Posterior cingulate gyrus (tissue), 11 donors: ENCODE measurements around the gene FH.

Experiments
- DNase-seq, 10 donors: peaks; one replicate each; pipeline versions ENCODE4 v3.0.0 to v3.0.0-alpha.2; 2020 to 2021; ENCODE audit warnings: mixed read lengths in 3 of 10
- intact Hi-C: fragments of 100-400 bp; cut with DNase I; formaldehyde crosslinking; loops from one replicate; pipeline ENCODE4 v1.15.1; 2023

Gene FH

DNA sequence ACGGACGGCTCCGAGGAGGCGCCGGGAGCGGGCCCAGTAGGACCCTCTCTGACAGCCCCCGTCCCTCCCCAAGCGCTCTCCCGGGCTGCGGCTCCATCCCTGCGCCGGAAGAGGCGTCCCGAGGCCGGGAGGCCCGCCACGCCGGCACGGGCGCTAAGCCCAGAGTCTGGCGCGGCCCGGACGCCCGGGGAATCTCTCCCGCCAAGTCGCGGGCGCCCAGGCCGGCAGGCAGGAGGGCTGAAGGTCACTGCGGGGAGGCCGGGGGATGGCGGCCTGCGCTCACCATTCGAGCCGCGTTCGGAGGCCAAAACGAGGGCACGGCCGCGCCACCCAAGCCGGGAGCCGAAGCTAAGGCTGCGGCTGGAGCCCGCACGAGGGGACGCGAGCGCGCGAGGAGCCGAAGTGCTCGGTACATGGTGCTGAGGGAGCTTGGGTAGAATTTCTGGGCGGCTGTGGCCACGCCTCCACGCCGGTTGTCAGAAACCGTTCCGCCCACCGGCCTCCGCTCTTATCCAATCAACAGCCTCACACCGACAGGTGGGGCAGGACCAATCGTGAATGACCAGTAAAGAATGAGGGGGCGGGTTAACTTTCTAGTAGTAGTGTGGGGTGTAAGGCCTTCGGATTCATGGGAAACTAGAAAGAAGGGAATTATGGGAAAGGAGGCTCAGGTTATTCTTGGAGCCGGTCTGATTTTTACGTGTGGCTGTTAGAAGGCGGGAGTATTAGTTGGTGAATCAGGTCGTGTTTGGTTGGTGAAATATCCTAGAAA is at the start of gene FH:
FH (minus strand) TSS at position 448 of the 772 bp plus-strand sequence; CDS start at position 415, 33 bp downstream.
- intact Hi-C loops: no loop called here
- DNase-seq: peak; percentile 94 to 100 (median 97)

GRCh38 chr1:241560849-241561187 is 41.3 kb upstream of the FH start:
- DNase-seq: no peak
- intact Hi-C loops: no loop called here

- intact Hi-C loops: no loop called here
- DNase-seq: no peak
Measured at GRCh38 chr1:241560146-241560848, 40.7 kb upstream of the FH start.

DNA sequence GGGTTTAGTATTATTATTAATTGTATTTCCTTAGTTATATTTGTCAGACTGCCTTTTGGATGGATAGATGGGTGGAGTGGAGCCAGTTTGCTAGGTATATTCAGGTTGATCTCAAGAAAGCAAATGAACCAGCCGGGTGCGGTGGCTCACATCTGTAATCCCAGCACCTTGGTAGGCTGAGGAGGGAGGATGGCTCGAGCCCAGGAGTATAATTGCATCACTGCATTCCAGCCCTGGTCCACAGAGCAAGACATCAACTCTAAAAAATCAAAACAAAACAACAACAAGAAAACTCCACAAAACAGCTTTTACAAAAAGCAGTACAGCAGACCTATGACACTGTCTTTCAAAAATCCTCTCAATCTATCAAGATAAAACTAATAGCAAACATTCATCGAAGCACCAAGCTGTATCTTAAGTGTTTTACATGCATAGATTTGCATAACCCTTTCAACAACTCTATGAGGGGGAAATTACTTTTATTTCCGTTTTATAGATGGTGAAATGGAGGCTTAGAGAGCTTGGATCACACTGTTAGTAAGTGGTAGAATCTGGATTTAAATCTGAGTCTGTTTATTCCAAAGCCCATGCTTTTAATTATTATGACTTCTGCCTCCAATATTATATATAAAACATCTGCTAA is 38.1 kb upstream of the FH start:
- intact Hi-C loops: no loop called here
- no peak for DNase-seq

- intact Hi-C loops: no loop called here
Measured at GRCh38 chr1:241557031-241557430, 37.5 kb upstream of the FH start.

DNA sequence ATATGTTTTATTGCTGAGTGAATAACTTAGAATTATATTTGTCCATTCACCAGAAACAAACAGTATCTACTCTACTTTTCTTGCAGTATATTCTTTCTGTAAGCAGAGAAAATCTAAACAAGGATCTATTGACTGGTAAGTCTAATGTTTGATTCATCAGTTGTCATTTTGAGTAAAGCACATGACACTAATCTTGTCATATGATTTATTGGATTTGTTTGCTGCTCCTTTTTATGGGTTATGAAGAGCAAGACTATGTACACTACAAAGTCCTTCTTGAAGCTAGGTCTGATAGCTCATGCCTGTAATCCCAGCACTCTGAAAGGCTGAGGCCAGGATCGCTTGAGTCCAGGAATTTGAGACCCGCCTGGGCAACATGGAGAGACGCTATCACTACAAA is 36.0 kb upstream of the FH start:
- intact Hi-C loops: no loop called here
- DNase-seq: no peak

More at GRCh38 chr1:241557031-241557430, 37.5 kb upstream of the FH start:
- no peak for DNase-seq

DNA sequence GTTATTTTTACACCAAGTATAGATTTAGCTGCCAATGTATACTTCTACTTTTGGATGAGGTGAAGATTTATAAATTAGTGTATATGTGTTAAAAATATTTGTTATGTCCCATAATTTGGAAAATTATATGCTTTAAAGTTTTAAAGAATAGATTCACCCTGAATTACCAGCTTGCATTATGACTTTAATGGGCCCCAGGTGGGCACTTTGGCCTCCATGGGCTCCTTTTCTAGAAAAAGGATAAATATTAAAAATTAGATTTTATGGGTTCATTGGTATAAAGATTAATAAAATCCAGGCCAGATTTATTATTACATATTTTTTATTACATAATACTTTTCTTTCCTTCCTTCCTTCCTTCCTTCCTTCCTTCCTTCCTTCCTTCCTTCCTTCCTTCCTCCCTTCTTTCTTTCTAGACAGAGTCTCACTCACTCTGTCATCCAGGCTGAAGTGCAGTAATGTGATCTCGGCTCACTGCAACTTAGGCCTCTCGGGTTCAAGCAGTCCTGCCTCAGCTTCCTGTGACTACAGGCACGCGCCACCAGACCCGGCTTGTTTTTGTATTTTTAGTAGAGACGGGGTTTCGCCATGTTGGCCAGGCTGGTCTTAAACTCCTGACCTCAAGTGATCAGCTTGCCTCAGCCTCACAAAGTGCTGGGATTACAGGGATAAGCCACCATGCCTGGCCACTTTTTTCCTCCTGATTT is 34.5 kb upstream of the FH start:
- DNase-seq: no peak
- intact Hi-C loops: no loop called here

DNA sequence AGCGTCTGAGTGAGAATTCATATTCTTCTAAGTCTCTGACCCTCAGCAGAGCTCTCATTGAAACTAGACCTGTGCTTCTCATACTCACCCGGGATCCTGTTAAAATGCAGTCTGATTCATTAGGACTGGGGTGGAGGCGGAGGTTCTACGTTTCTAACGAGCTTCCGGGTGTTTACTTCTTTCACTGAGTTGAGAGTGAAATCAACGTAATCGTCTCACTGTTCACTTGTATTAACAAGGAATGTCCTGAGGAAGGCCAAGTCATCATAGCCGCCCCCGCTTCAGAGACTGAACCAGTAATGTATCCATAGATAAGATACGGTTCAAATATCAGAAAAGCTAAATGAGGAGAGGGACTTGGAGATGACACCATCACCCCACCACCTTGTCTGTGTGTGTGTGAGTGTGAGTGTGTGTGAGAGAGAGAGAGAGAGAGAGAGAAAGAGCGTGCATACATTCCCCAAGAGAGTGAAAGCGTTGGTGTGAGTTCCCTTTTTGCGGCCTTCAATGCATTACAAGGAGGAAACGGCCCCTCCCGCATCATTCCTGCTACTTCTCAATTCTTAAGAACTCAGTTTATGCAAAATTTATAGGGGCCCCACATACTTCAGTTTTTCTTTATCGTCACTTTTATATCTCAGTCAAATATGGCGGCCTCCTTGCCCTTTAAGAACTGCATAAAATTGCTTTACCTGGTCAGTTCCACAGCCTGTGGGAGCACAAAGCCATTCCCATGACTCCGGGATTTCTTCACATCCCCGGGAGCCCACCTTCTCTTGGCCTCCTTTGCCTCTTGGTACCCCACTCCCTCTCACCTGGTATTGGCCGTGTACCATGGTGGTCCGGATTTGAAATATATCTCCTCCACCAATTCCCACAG is 32.4 kb upstream of the FH start:
- no peak for DNase-seq
- intact Hi-C loops: no loop called here

GRCh38 chr1:241550318-241550717 is 30.8 kb upstream of the FH start:
- intact Hi-C loops: no loop called here
- no peak for DNase-seq

GRCh38 chr1:241548008-241548407 is 28.5 kb upstream of the FH start:
- DNase-seq: no peak
- intact Hi-C loops: no loop called here

DNA sequence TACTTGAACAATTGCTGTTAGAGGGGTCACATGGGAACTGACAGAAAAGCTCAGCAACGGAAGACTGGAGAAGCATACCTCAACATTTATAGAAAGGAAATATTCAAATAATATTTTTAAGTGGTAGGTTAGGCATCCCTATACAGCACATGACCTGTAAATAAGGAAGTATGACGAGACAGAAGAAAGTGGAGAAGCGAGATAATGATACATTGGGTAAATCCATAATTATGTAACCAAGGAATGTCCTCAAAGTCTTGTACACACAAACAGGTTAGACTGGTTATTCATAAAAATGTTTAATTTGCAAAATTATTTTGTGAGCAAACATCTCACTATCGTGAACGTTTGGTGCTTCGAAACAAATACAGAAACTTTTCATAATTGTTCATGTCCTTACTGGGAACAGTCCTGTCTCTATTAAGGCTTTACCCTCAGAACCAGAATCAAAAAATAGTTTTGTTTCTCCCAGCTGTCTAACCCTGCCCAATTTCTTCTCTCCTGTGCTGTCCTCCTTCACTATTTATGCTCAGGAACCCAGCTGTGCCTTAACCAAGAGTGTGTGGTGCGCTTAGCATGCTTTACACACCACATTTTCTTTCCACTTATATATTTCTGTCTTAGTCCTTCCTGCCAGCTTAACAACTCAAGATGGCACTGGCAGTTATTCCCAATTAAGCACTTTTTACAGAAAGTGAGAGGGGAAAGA is 22.8 kb upstream of the FH start:
- intact Hi-C loops: no loop called here
- no peak for DNase-seq

- intact Hi-C loops: loop anchor here (10.0 kb wide), 2 partner anchors 58 to 458 kb away; partner anchors contain the start of gene MAP1LC3C
Measured at GRCh38 chr1:241536969-241537368, 17.4 kb upstream of the FH start.

GRCh38 chr1:241536304-241536703 is 16.7 kb upstream of the FH start:
- DNase-seq: no peak
- intact Hi-C loops: loop anchor here (10.0 kb wide), 2 partner anchors 58 to 458 kb away; partner anchors contain the start of gene MAP1LC3C

More at GRCh38 chr1:241536969-241537368, 17.4 kb upstream of the FH start:
- DNase-seq: no peak

- DNase-seq: no peak
- intact Hi-C loops: loop anchor here (5.0 to 10.0 kb wide), 4 partner anchors 61 to 461 kb away; partner anchors contain the start of gene MAP1LC3C
Measured at GRCh38 chr1:241533326-241534115, 14.0 kb upstream of the FH start.

GRCh38 chr1:241532864-241533263 is 13.3 kb upstream of the FH start:
- no peak for DNase-seq
- intact Hi-C loops: loop anchor here (5.0 to 10.0 kb wide), 4 partner anchors 62 to 462 kb away; partner anchors contain the start of gene MAP1LC3C

- no peak for DNase-seq
- intact Hi-C loops: loop anchor here (5.0 to 10.0 kb wide), 4 partner anchors 63 to 463 kb away; partner anchors contain the start of gene MAP1LC3C
Measured at GRCh38 chr1:241532162-241532531, 12.6 kb upstream of the FH start, which contains the start of gene KMO. KMO (plus strand) TSS chr1:241532378; CDS start chr1:241532445, 67 bp downstream.

DNA sequence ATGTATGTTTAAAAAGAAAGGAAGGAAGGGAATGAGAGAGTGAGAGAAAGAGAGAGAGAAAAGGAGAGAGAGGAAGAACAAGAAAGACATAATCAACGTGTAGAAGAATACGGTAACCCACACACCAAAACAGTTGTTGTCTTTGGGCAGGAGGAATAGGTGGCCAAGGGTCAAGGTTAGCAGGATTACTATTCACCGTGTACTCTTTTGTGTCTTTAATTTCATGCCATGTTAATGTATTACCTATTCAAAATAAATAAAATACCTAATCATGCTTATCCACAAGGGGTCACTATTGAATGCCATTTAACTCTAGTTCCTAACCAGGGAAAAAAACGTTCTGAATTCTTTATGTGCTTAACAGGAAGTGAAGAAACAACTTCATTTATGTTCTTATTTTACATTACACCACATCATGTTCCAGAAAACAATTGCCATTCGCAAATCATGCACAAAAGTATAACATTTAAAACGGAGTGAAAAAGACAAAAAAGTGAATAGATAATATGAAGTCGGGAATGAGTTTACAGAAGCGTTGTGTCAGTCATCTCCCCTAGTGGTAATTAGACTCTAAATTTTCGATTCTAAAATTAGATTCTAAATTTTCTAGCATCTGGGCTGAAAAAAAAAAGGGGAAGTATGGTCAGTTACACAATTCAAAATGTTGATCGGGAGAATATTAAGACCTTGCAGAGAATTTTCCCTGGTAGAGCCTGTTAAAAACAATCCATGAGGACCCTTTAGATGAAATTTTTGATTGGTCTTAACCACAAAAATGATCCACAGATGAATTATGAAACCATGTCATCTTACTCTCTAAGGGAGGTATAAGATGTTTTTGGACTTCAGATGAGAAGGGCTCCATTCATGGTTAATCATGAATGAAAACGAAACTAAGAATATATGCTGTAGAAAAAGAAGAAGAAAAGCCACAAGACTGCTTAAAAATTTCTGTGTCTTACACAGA is 11.9 kb upstream of the FH start:
- intact Hi-C loops: loop anchor here (5.0 to 10.0 kb wide), 4 partner anchors 63 to 463 kb away; partner anchors contain the start of gene MAP1LC3C
- DNase-seq: no peak
